Loucy (cell line): ENCODE data around the gene BSN.

ENCODE experiments used
- H2AFZ ChIP-seq: fragments of 200-600 bp; sonication (generic); 2 replicates; pipeline ENCODE4 v1.6.0; 2016; ENCODE audit warnings: antibody characterized with exemption, mild to moderate bottlenecking, low read length, moderate library complexity
- H3F3A ChIP-seq: fragments of 200-600 bp; 2 replicates; pipeline ENCODE4 v1.6.0; 2016; ENCODE audit warnings: antibody characterized with exemption, low read depth, mild to moderate bottlenecking
- H3K27me3 ChIP-seq: fragments of 200-600 bp; sonication (generic); 2 replicates; pipeline ENCODE4 v1.6.1; 2014; ENCODE audit warnings: low read length, mild to moderate bottlenecking; ENCODE audit not compliant: insufficient read depth, poor library complexity, severe bottlenecking
- H3K36me3 ChIP-seq: fragments of 200-600 bp; sonication (generic); 2 replicates; pipeline ENCODE4 v1.6.1; 2016; ENCODE audit warnings: low read length; ENCODE audit not compliant: insufficient read depth
- H3K4me1 ChIP-seq: fragments of 200-600 bp; sonication (generic); 2 replicates; pipeline ENCODE4 v1.5.1; 2014; ENCODE audit warnings: low read length, mild to moderate bottlenecking; ENCODE audit not compliant: insufficient read depth, poor library complexity, severe bottlenecking
- H3K4me2 ChIP-seq: fragments of 200-600 bp; sonication (generic); 2 replicates; pipeline ENCODE4 v1.6.0; 2014; ENCODE audit warnings: antibody characterized with exemption, low read length, low read depth, mild to moderate bottlenecking; ENCODE audit not compliant: poor library complexity, severe bottlenecking
- H3K4me3 ChIP-seq: fragments of 200-600 bp; sonication (generic); 2 replicates; pipeline ENCODE4 v1.5.1; 2014; ENCODE audit warnings: low read length, mild to moderate bottlenecking, mixed read lengths; ENCODE audit not compliant: poor library complexity, severe bottlenecking
- H3K79me2 ChIP-seq: fragments of 200-600 bp; sonication (generic); 2 replicates; pipeline ENCODE4 v1.6.1; 2014; ENCODE audit warnings: low read length; ENCODE audit not compliant: insufficient read depth
- H3K9ac ChIP-seq: fragments of 200-600 bp; sonication (generic); 2 replicates; pipeline ENCODE4 v1.6.0; 2014; ENCODE audit warnings: mild to moderate bottlenecking, low read depth, low read length, moderate library complexity; ENCODE audit not compliant: poor library complexity, severe bottlenecking
- H3K9me2 ChIP-seq: fragments of 200-600 bp; sonication (generic); replicated peaks from 2 replicates; pipeline ENCODE4 v1.6.1; 2016; ENCODE audit warnings: low read depth, low read length, mixed read lengths
- H3K9me3 ChIP-seq: fragments of 200-600 bp; sonication (generic); 2 replicates; pipeline ENCODE4 v1.6.1; 2014; ENCODE audit warnings: mild to moderate bottlenecking, antibody characterized with exemption, low read length, low read depth; ENCODE audit not compliant: insufficient read depth
- H4K20me1 ChIP-seq: fragments of 200-600 bp; sonication (generic); 2 replicates; pipeline ENCODE4 v1.6.0; 2014; ENCODE audit warnings: antibody characterized with exemption, low read length, mild to moderate bottlenecking; ENCODE audit not compliant: insufficient read depth, poor library complexity, severe bottlenecking
- CTCF ChIP-seq: fragments of 200-600 bp; sonication (generic); conservative IDR thresholded peaks from 2 replicates; pipeline ENCODE4 v1.5.1; 2014; ENCODE audit warnings: mild to moderate bottlenecking, antibody characterized with exemption, low read length
- EZH2phosphoT487 ChIP-seq: fragments of 200-600 bp; IDR thresholded peaks from 2 replicates; pipeline ENCODE4 v1.6.1; 2018; ENCODE audit warnings: antibody characterized with exemption, mild to moderate bottlenecking, moderate library complexity, borderline replicate concordance

Gene BSN

DNA sequence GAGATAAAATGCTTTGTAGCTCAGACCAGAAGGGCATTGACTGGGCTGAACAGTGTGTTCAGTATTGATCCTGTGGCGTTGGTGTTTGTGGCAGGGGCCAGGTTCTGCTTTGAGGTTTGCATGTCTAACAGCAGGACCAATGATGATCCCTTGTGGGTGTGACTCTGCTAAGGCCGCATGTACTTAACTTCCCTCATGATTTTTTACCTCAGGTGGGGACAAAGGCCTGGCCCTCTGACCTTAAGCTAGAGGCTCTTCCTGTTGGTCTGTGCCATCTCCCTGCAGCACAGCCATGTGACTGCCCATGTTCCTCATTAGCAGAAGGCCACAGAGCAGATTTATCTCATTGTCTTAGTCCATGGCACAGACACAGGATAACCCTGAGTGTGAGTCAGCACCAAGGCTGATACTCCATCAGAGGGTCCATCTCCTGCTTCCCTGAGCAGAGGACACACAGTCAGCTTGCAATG is 34.3 kb upstream of the BSN start:
- no peaks in the 10 kb centered on the region for H3K27me3 ChIP-seq
- H3K79me2 ChIP-seq = no peaks in the 10 kb centered on the region
- no peaks in the 10 kb centered on the region for H3F3A ChIP-seq
- H3K4me3 ChIP-seq = no peak overlapping the region
- H3K9me2 ChIP-seq = no peaks in the 10 kb centered on the region
- H4K20me1 ChIP-seq = no peaks in the 10 kb centered on the region
- no peaks in the 10 kb centered on the region for H3K9me3 ChIP-seq
- H3K36me3 ChIP-seq = no peaks in the 10 kb centered on the region
- no peaks in the 10 kb centered on the region for H3K4me1 ChIP-seq
- no peak overlapping the region for H2AFZ ChIP-seq
- H3K9ac ChIP-seq = no peak overlapping the region
- TF ChIP-seq CTCF (no peak), EZH2phosphoT487 (no peak)
- no peak overlapping the region for H3K4me2 ChIP-seq

DNA sequence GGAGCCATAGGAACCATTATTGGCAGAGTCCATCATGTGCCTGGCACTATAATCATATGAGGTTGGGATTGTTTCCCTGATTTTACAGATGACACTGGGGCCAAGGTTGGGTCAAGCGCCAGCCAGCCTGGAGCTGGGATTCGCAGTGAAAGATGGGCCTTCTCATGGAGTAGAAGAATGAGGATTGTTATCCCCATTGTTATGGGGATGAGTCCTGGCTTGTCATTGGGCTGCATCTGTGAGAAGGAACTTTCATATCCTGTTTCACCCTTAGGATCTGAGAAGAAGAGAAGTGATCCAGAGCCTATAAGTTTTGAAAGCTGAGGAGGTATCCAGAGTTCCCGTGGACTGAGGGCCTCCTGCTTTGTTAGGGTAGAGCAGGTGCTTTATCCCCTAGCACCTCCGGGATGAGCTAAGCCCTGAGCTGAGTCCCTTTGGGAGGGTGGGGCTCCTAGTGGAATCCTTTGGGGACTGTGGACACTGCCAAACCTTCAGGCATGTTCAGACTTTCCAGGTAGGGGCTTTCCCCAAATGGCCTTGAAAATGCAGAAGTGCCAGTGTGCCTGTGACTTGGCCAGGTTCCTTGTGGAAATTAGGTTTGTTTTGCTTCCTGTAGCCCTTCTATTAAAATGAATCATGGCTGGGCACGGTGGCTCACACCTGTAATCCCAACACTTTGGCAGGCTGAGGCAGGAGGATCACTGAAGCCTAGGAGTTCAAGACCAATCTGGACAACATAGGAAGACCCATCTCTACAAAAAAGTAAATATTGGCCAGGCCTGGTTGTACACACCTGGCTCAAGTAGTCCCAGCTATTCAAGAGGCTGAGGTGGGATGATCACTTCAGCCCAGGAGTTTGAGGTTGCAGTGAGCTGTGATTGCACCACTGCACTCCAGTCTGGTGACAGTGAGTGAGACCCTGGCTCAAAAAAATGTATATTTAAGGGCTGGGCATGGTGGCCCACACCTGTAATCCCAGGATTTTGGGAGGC is 30.2 kb upstream of the BSN start:
- H3K27me3 ChIP-seq = no peaks in the 10 kb centered on the region
- no peaks in the 10 kb centered on the region for H3K4me1 ChIP-seq
- no peak overlapping the region for H3K4me3 ChIP-seq
- no peaks in the 10 kb centered on the region for H3K9me3 ChIP-seq
- no peaks in the 10 kb centered on the region for H3F3A ChIP-seq
- H4K20me1 ChIP-seq = no peaks in the 10 kb centered on the region
- no peaks in the 10 kb centered on the region for H3K36me3 ChIP-seq
- H3K9me2 ChIP-seq = no peaks in the 10 kb centered on the region
- no peak for TF ChIP-seq EZH2phosphoT487
- TF ChIP-seq CTCF = no peak
- no peak overlapping the region for H3K9ac ChIP-seq
- no peak overlapping the region for H2AFZ ChIP-seq
- no peak overlapping the region for H3K4me2 ChIP-seq
- H3K79me2 ChIP-seq = no peaks in the 10 kb centered on the region

DNA sequence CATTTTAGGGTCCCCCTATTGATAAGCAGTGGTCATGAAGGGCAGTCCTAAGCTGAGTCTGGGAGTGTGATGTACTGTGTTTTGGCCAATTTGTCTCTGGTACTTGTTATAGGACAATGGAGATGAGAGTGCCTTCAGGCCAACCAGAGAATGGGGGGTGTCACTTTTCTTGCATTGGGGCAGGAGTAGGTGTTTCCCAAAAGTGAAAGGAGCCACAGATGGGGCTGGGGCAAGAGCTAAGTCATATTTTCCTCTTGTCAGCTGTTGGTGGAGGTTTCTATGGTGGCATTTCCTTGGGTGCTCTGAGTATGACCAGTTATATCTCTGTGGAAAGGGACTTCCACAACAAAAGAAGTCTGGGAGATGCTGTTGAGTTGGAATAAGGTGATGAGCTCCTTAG is 24.7 kb upstream of the BSN start:
- no peaks in the 10 kb centered on the region for H4K20me1 ChIP-seq
- no peaks in the 10 kb centered on the region for H3K4me1 ChIP-seq
- H3K4me2 ChIP-seq = no peak overlapping the region
- no peaks in the 10 kb centered on the region for H3K9me2 ChIP-seq
- no peak overlapping the region for H2AFZ ChIP-seq
- H3K4me3 ChIP-seq = no peak overlapping the region
- no peak overlapping the region for H3K9ac ChIP-seq
- no peaks in the 10 kb centered on the region for H3K9me3 ChIP-seq
- TF ChIP-seq CTCF = no peak
- no peak for TF ChIP-seq EZH2phosphoT487
- no peaks in the 10 kb centered on the region for H3F3A ChIP-seq
- no peaks in the 10 kb centered on the region for H3K79me2 ChIP-seq
- peaks cover 22% of the 10 kb centered on the region; the same call in 1 of the 2 replicates for H3K36me3 ChIP-seq
- H3K27me3 ChIP-seq = no peaks in the 10 kb centered on the region
